Measurements from ENCODE around the gene ALX3. TPM values are rescaled to one million over a fixed set of nuclear protein-coding genes. Genes with fewer than 3 reads are reported as not detected.

Gene ALX3
- total and polyA plus RNA-seq, 2 of the 8 experiments (the other 6 are each of a cell fraction or from before 2014, with no cell fraction given), result 0.20 TPM; not detected in 1

GRCh38 chr1:110062612-110063011, 7.9 kb downstream of the ALX3 start (continued):
- TF ChIP-seq SIN3A (conservative IDR thresholded peaks at IDR 0.05 in 1 of 2, IDR thresholded peaks at IDR 0.05 in 1 of 2; ENCODE audit: low read depth in 1 of 2, low read length in 2 of 2) (no peak), JUN (IDR thresholded peaks at IDR 0.05; ENCODE audit: low read depth, low read length) (no peak)

All from H1 (cell line).